Ovary (tissue), 9 donors: Measurements from ENCODE around the gene APOH. TPM values are rescaled to one million over a fixed set of nuclear protein-coding genes. Genes with fewer than 3 reads are reported as not detected.

ENCODE experiments used
- DNase-seq, 5 donors: peaks; one replicate each; pipeline ENCODE4 v3.0.0-alpha.2; 2019 to 2020
- H3K27ac ChIP-seq, 2 donors: fragments of 200-600 bp; one replicate each; pipeline versions ENCODE4 v1.5.1 to v1.8.0; 2019 to 2022
- H3K27me3 ChIP-seq: fragments of 200-600 bp; one replicate; pipeline ENCODE4 v1.8.0; 2022
- H3K36me3 ChIP-seq: fragments of 200-600 bp; sonication (generic); one replicate; pipeline ENCODE4 v1.5.1; 2019
- H3K4me1 ChIP-seq: one replicate; pipeline ENCODE4 v1.8.1; 2013; ENCODE audit warnings: mild to moderate bottlenecking, moderate library complexity; ENCODE audit not compliant: insufficient read depth
- H3K4me3 ChIP-seq: fragments of 200-600 bp; sonication (generic); one replicate; pipeline ENCODE4 v1.5.1; 2017
- H3K9me3 ChIP-seq, 2 donors: fragments of 200-600 bp in 1 of 2; sonication (generic) in 1 of 2; one replicate each; pipeline versions ENCODE4 v1.5.1 to v1.8.1; 2013 to 2019; ENCODE audit warnings: mild to moderate bottlenecking in 1 of 2, moderate library complexity in 1 of 2
- EP300 ChIP-seq: sonication (generic); formaldehyde crosslinking; IDR thresholded peaks from one replicate; pipeline ENCODE4 v1.6.1; 2017; ENCODE audit warnings: antibody characterized with exemption
- POLR2A ChIP-seq: fragments of 450-650 bp; IDR thresholded peaks from one replicate; pipeline ENCODE4 v1.6.1; 2017; ENCODE audit warnings: antibody characterized with exemption, mild to moderate bottlenecking, moderate library complexity
- WGBS, 3 donors: extraction: QIAGEN DNeasy Blood & Tissue Kit in 1 of 3; methylation state at CpG; one replicate each; pipeline versions ENCODE4 v1.1.5 to v1.1.7; 2013 to 2017; 5-methylcytosine and 5-hydroxymethylcytosine counted together
- intact Hi-C, 4 donors: fragments of 100-400 bp; cut with DNase I; formaldehyde crosslinking; loops; one replicate each; pipeline versions ENCODE4 v1.11.0 to v1.15.1; 2022 to 2023
- polyA plus RNA-seq, 2 donors: library from polyadenylated mRNA; stranded (reverse); fragments of 200-250 nt in 1 of 2; fragments of 350-450 nt in 1 of 2; fragmentation: Illumina TruSeq in 1 of 2; extraction: RNeasy Lipid Tissue Mini Kit (QIAGEN cat#74804) in 1 of 2; gene quantifications; one replicate each; pipeline ENCODE4 v1.2.3, GENCODE V29; 2013 to 2014
- total RNA-seq, 7 donors: library from RNA; depleted of rRNA in 2 of 7; stranded (reverse); fragments of >200 nt in 2 of 7; fragmentation: NEBNext Ultra II Directional in 3 of 7; extraction: Animal tissue kit (Norgen Biotek cat#: 25700) in 3 of 7; gene quantifications; one replicate each; pipeline versions ENCODE4 v1.1.0 to v1.2.4, GENCODE V29; 2016 to 2023
- TF ChIP-seq, protein P1 (sequence below), 3 donors: fragments of 450-650 bp in 2 of 3; fragments of 200-600 bp in 1 of 3; IDR thresholded peaks; one replicate each; pipeline versions ENCODE4 v1.5.1 to v1.8.0; 2016 to 2022; ENCODE audit warnings: antibody characterized with exemption in 3 of 3, mild to moderate bottlenecking in 1 of 3
- donor health status: DM: no; HTN: no; CAD: no; lungs with moderate emphysema.
- donor health status: DM: no; HTN: no; CAD: no.
- donor health status: Bipolar disorder and iron deficiency.
- donor health status: DM: yes; HTN: yes; CAD: no.
- donor health status: DM: no; HTN: no; CAD: no.
- donor health status: DM: yes; HTN: yes; CAD: no.

The APOH gene
- total and polyA plus RNA-seq, 9 donors = 0.32 to 2.6 (median 0.82) TPM; not detected in 4

GRCh38 chr17:66241839-66242238 lies 12.6 kb upstream of the APOH start:
- 47 to 60% (median 56%) methylated on average over 1 of the region's 1 CpG for WGBS, 3 donors
- Histone ChIP-seq H3K4me1 (no peaks in the 10 kb centered on the region), H3K27me3 (no peaks in the 10 kb centered on the region), H3K27ac (no peak overlapping the region), H3K36me3 (no peaks in the 10 kb centered on the region), H3K9me3 (no peaks in the 10 kb centered on the region), H3K4me3 (no peak overlapping the region)
- intact Hi-C loops = no loop called here
- DNase-seq = no peak
- TF ChIP-seq, protein P1, sequence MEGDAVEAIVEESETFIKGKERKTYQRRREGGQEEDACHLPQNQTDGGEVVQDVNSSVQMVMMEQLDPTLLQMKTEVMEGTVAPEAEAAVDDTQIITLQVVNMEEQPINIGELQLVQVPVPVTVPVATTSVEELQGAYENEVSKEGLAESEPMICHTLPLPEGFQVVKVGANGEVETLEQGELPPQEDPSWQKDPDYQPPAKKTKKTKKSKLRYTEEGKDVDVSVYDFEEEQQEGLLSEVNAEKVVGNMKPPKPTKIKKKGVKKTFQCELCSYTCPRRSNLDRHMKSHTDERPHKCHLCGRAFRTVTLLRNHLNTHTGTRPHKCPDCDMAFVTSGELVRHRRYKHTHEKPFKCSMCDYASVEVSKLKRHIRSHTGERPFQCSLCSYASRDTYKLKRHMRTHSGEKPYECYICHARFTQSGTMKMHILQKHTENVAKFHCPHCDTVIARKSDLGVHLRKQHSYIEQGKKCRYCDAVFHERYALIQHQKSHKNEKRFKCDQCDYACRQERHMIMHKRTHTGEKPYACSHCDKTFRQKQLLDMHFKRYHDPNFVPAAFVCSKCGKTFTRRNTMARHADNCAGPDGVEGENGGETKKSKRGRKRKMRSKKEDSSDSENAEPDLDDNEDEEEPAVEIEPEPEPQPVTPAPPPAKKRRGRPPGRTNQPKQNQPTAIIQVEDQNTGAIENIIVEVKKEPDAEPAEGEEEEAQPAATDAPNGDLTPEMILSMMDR (IDR thresholded peaks at IDR 0.05) = no peak
- TF ChIP-seq EP300 (no peak), POLR2A (no peak)

DNA sequence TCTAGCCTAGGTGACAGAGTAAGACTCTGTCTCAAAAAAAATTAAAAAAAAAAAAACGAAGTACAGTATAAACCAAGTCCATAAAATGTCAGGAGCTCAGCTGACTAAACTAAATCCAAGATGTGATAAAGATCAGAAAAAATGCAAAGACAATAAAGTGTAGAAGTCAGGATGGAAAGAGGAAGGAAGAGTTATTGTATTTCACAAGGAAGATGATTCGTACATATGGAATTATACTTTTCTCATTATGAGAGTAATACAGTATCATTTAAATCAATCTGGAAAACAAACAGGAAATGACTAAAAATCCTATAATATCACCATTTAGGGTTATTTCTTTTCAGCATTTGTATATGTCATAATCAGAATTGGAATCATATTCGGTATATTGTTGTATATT lies 11.4 kb upstream of the APOH start:
- DNase-seq = no peak
- no peak overlapping the region for H3K4me3 ChIP-seq
- no peaks in the 10 kb centered on the region for H3K27me3 ChIP-seq
- TF ChIP-seq, protein P1 (IDR thresholded peaks at IDR 0.05) = no peak
- TF ChIP-seq EP300 (no peak), POLR2A (no peak)
- H3K27ac ChIP-seq = no peak overlapping the region
- no peaks in the 10 kb centered on the region for H3K9me3 ChIP-seq
- WGBS, 3 donors = 69 to 70% (median 69%) methylated on average over 3 of the region's 3 CpGs
- H3K4me1 ChIP-seq = no peaks in the 10 kb centered on the region
- intact Hi-C loops = no loop called here
- no peaks in the 10 kb centered on the region for H3K36me3 ChIP-seq

DNA sequence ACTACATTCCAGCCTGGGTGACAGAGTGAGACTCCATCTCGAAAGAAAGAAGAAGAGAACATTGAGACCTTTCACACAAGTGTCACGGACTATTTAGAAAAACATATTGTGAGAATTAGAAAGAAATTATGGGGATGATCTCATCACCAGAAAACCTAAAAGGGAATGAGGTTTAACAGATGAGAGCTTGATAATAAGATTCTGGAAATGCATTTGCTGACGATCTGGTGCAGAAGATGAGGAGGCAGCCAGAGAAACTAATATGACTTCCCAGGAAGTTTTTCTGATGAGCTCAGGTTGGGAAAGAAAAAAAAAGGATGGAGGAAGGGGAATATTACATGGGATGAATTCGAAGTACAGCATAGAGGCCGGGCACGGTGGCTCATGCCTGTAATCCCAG lies 10.8 kb upstream of the APOH start:
- no peak overlapping the region for H3K4me3 ChIP-seq
- no peaks in the 10 kb centered on the region for H3K4me1 ChIP-seq
- intact Hi-C loops = no loop called here
- DNase-seq = no peak
- no peaks in the 10 kb centered on the region for H3K9me3 ChIP-seq
- H3K36me3 ChIP-seq = no peaks in the 10 kb centered on the region
- H3K27ac ChIP-seq = no peak overlapping the region
- TF ChIP-seq POLR2A = no peak
- TF ChIP-seq, protein P1 (IDR thresholded peaks at IDR 0.05) = no peak
- no peak for TF ChIP-seq EP300
- WGBS, 3 donors = 85 to 90% (median 89%) methylated on average over 6 of the region's 6 CpGs
- H3K27me3 ChIP-seq = no peaks in the 10 kb centered on the region

DNA sequence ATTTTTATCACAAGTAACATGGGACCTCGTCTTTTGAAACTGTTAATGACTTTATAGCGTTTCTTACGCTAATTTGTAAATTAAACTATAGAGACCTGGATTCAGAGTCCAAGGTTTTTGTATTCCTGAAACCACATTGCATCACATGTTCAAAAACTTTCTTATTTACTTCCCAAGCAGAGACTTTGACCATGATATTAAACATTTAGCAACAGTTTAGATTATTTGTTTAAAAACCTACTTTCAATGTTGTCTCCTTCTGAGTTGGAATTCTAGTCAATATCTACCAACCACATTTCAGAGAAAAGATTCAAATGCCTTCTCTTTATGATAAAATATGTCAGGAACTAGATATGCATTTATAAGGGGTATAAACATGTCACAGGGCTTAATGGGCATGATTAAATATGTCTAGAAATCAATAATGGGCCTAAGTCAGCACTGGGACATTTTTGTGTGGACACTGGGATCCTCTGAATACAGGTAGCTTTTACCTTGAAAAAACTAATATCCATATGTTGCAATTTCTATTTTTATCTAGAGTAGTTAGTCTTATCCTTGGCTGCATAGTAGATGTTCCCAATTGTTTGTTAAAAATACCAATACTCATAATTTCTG lies 6.3 kb upstream of the APOH start:
- no peak for DNase-seq
- H3K27ac ChIP-seq = no peak overlapping the region
- H3K9me3 ChIP-seq = no peaks in the 10 kb centered on the region
- no peaks in the 10 kb centered on the region for H3K36me3 ChIP-seq
- H3K27me3 ChIP-seq = no peaks in the 10 kb centered on the region
- intact Hi-C loops = no loop called here
- H3K4me3 ChIP-seq = no peak overlapping the region
- 93 to 94% (median 94%) methylated on average over 3 of the region's 3 CpGs for WGBS, 3 donors
- TF ChIP-seq, protein P1 (IDR thresholded peaks at IDR 0.05) = no peak
- TF ChIP-seq EP300 (no peak), POLR2A (no peak)
- no peaks in the 10 kb centered on the region for H3K4me1 ChIP-seq
